BLaER1 treated with 17β-estradiol and CSF1 and Interleukin-3, amounts not matched to agents 10 nM and 100 nM (cell line): ENCODE data around the gene ROBO2.

ENCODE experiments used
- H3K27ac ChIP-seq, 11 experiments: shearing (Covaris generic); formaldehyde crosslinking; 2 replicates each; pipeline ENCODE4 v1.8.1; 2022
- H3K27me3 ChIP-seq, 11 experiments: shearing (Covaris generic); formaldehyde crosslinking; 2 replicates each; pipeline ENCODE4 v1.8.1; 2022
- H3K36me3 ChIP-seq, 11 experiments: shearing (Covaris generic); formaldehyde crosslinking; 2 replicates each; pipeline ENCODE4 v1.8.1; 2022
- H3K4me1 ChIP-seq, 10 experiments: shearing (Covaris generic); formaldehyde crosslinking; 2 replicates each; pipeline ENCODE4 v1.8.1; 2022
- H3K4me2 ChIP-seq, 11 experiments: shearing (Covaris generic); formaldehyde crosslinking; 2 replicates each; pipeline ENCODE4 v1.8.1; 2022
- H3K4me3 ChIP-seq, 10 experiments: shearing (Covaris generic); formaldehyde crosslinking; 2 replicates each; pipeline ENCODE4 v1.8.1; 2022
- H3K9ac ChIP-seq, 11 experiments: shearing (Covaris generic); formaldehyde crosslinking; 2 replicates each; pipeline ENCODE4 v1.8.1; 2022
- H3K9me3 ChIP-seq, 11 experiments: shearing (Covaris generic); formaldehyde crosslinking; replicated peaks in 1 of 11; 2 replicates each; pipeline ENCODE4 v1.8.1; 2022
- H4K20me1 ChIP-seq, 11 experiments: shearing (Covaris generic); formaldehyde crosslinking; 2 replicates each; pipeline ENCODE4 v1.8.1; 2022
- Cebpa-rat ChIP-seq, 11 experiments: shearing (Covaris generic); IDR thresholded peaks; 2 replicates each; pipeline ENCODE4 v1.8.1; 2022

Gene ROBO2

GRCh38 chr3:77446761-77447160 lies 406.9 kb downstream of the ROBO2 start:
- H3K4me1 ChIP-seq: peaks cover 0 to 7% (median 0%) of the 10 kb centered on the region in 10 experiments; a peak in 2 of 20 replicates
- no peak overlapping the region for H3K4me2 ChIP-seq
- no peaks in the 10 kb centered on the region for H4K20me1 ChIP-seq
- H3K27me3 ChIP-seq: no peaks in the 10 kb centered on the region
- H3K4me3 ChIP-seq: no peak overlapping the region
- no peaks in the 10 kb centered on the region for H3K9me3 ChIP-seq
- H3K9ac ChIP-seq: no peak overlapping the region
- no peak overlapping the region for H3K27ac ChIP-seq
- H3K36me3 ChIP-seq: no peaks in the 10 kb centered on the region
- no peak for TF ChIP-seq Cebpa-rat (IDR thresholded peaks at IDR 0.05)

GRCh38 chr3:77449459-77450350 lies 409.8 kb downstream of the ROBO2 start:
- no peak for TF ChIP-seq Cebpa-rat (IDR thresholded peaks at IDR 0.05)
- Histone ChIP-seq H3K27ac (no peak overlapping the region), H3K4me1 (peaks cover 0 to 7% (median 0%) of the 10 kb centered on the region in 10 experiments; a peak in 2 of 20 replicates)

GRCh38 chr3:77456431-77456830 lies 416.5 kb downstream of the ROBO2 start:
- H3K4me3 ChIP-seq: no peak overlapping the region
- H3K27me3 ChIP-seq: no peaks in the 10 kb centered on the region
- TF ChIP-seq Cebpa-rat (IDR thresholded peaks at IDR 0.05): no peak

More at GRCh38 chr3:77449459-77450350, 409.8 kb downstream of the ROBO2 start:
- Histone ChIP-seq H3K27me3 (no peaks in the 10 kb centered on the region), H3K9me3 (no peaks in the 10 kb centered on the region), H3K4me3 (no peak overlapping the region), H3K36me3 (no peaks in the 10 kb centered on the region), H3K4me2 (no peak overlapping the region), H3K9ac (no peak overlapping the region), H4K20me1 (no peaks in the 10 kb centered on the region)

GRCh38 chr3:77456906-77457305 lies 417.0 kb downstream of the ROBO2 start:
- H3K4me3 ChIP-seq: no peak overlapping the region
- H3K4me1 ChIP-seq: no peaks in the 10 kb centered on the region
- H3K9ac ChIP-seq: no peak overlapping the region
- no peak for TF ChIP-seq Cebpa-rat (IDR thresholded peaks at IDR 0.05)
- no peak overlapping the region for H3K27ac ChIP-seq
- H3K4me2 ChIP-seq: no peak overlapping the region
- H4K20me1 ChIP-seq: no peaks in the 10 kb centered on the region
- H3K36me3 ChIP-seq: no peaks in the 10 kb centered on the region
- no peaks in the 10 kb centered on the region for H3K9me3 ChIP-seq
- no peaks in the 10 kb centered on the region for H3K27me3 ChIP-seq

More at GRCh38 chr3:77456431-77456830, 416.5 kb downstream of the ROBO2 start:
- Histone ChIP-seq H3K9ac (no peak overlapping the region), H3K4me1 (no peaks in the 10 kb centered on the region), H3K27ac (no peak overlapping the region), H3K9me3 (no peaks in the 10 kb centered on the region), H3K4me2 (no peak overlapping the region), H3K36me3 (no peaks in the 10 kb centered on the region), H4K20me1 (no peaks in the 10 kb centered on the region)

- peaks cover 0 to 15% (median 0%) of the 10 kb centered on the region in 10 experiments; a peak in 4 of 20 replicates for H3K4me1 ChIP-seq
- TF ChIP-seq Cebpa-rat (IDR thresholded peaks at IDR 0.05): no peak
- H3K27me3 ChIP-seq: no peaks in the 10 kb centered on the region
- H3K4me2 ChIP-seq: no peak overlapping the region
- H3K4me3 ChIP-seq: no peak overlapping the region
- H3K9ac ChIP-seq: no peak overlapping the region
- H3K9me3 ChIP-seq: no peaks in the 10 kb centered on the region
- H3K36me3 ChIP-seq: no peaks in the 10 kb centered on the region
- H3K27ac ChIP-seq: no peak overlapping the region
- no peaks in the 10 kb centered on the region for H4K20me1 ChIP-seq
These were observed 420.0 kb downstream of the ROBO2 start for GRCh38 chr3:77459926-77460325.

- H3K4me1 ChIP-seq: peaks cover 0 to 18% (median 0%) of the 10 kb centered on the region in 10 experiments; a peak in 4 of 20 replicates
- H3K36me3 ChIP-seq: no peaks in the 10 kb centered on the region
- H3K27ac ChIP-seq: no peak overlapping the region
- H3K9me3 ChIP-seq: no peaks in the 10 kb centered on the region
- H3K4me2 ChIP-seq: no peak overlapping the region
- no peaks in the 10 kb centered on the region for H3K27me3 ChIP-seq
- TF ChIP-seq Cebpa-rat (IDR thresholded peaks at IDR 0.05): no peak
- H3K4me3 ChIP-seq: no peak overlapping the region
- no peak overlapping the region for H3K9ac ChIP-seq
- no peaks in the 10 kb centered on the region for H4K20me1 ChIP-seq
These were observed 420.4 kb downstream of the ROBO2 start for GRCh38 chr3:77460326-77460725.

GRCh38 chr3:77462951-77463350 lies 423.1 kb downstream of the ROBO2 start:
- Histone ChIP-seq H3K36me3 (no peaks in the 10 kb centered on the region), H3K4me1 (peaks cover 0 to 24% (median 0%) of the 10 kb centered on the region in 10 experiments; a peak in 4 of 20 replicates), H3K4me2 (no peak overlapping the region), H4K20me1 (no peaks in the 10 kb centered on the region), H3K4me3 (no peak overlapping the region), H3K27me3 (no peaks in the 10 kb centered on the region), H3K9me3 (no peaks in the 10 kb centered on the region), H3K27ac (no peak overlapping the region), H3K9ac (no peak overlapping the region)
- TF ChIP-seq Cebpa-rat (IDR thresholded peaks at IDR 0.05): no peak

GRCh38 chr3:77464111-77464688 lies 424.3 kb downstream of the ROBO2 start:
- Histone ChIP-seq H3K36me3 (no peaks in the 10 kb centered on the region), H3K4me3 (no peak overlapping the region), H3K9me3 (no peaks in the 10 kb centered on the region), H3K4me1 (peaks cover 0 to 31% (median 0%) of the 10 kb centered on the region in 10 experiments; a peak in 4 of 20 replicates), H4K20me1 (no peaks in the 10 kb centered on the region), H3K27me3 (no peaks in the 10 kb centered on the region), H3K9ac (no peak overlapping the region), H3K27ac (no peak overlapping the region), H3K4me2 (peak overlapping the region in 3 of 11 experiments; percentile 4 to 52 (median 39); a peak in 4 of 22 replicates)
- no peak for TF ChIP-seq Cebpa-rat (IDR thresholded peaks at IDR 0.05)

GRCh38 chr3:77466562-77467115 lies 426.7 kb downstream of the ROBO2 start:
- Histone ChIP-seq H3K4me1 (peaks cover 0 to 31% (median 0%) of the 10 kb centered on the region in 10 experiments; a peak in 4 of 20 replicates), H3K4me2 (no peak overlapping the region), H3K9me3 (no peaks in the 10 kb centered on the region), H3K4me3 (no peak overlapping the region), H3K36me3 (no peaks in the 10 kb centered on the region), H4K20me1 (no peaks in the 10 kb centered on the region), H3K27me3 (no peaks in the 10 kb centered on the region), H3K27ac (no peak overlapping the region), H3K9ac (no peak overlapping the region)
- no peak for TF ChIP-seq Cebpa-rat (IDR thresholded peaks at IDR 0.05)
